K562 (cell line): ENCODE results near the gene SYNGR4. TPM values are rescaled to one million over a fixed set of nuclear protein-coding genes. Genes with fewer than 3 reads are reported as not detected.

ENCODE experiments used
- ADNP ChIP-seq: fragments of 200-800 bp; sonication (Bioruptor generic); IDR thresholded peaks from 2 replicates; pipeline ENCODE4 v1.6.1; 2016; ENCODE audit warnings: missing genetic modification characterization, missing compliant biosample characterization
- CBX3 ChIP-seq, 2 experiments: IDR thresholded peaks; 1 replicate in 1 of 2; 2 replicates in 1 of 2; pipeline ENCODE4 v1.6.1; 2012; ENCODE audit warnings: inconsistent platforms in 2 of 2, low read length in 2 of 2, borderline replicate concordance in 1 of 2, control low read depth in 1 of 2
- CHD1 ChIP-seq: fragments of 200-600 bp; sonication (generic); IDR thresholded peaks from one replicate; pipeline ENCODE4 v1.6.1; 2012; ENCODE audit warnings: mild to moderate bottlenecking, moderate library complexity, low read length, inconsistent platforms
- CTCFL ChIP-seq: IDR thresholded peaks from 2 replicates; pipeline ENCODE4 v1.6.1; 2011; ENCODE audit warnings: borderline replicate concordance, low read depth, mild to moderate bottlenecking, moderate library complexity, low read length; ENCODE audit not compliant: insufficient read depth, poor library complexity, severe bottlenecking
- ETS2 ChIP-seq: IDR thresholded peaks from 2 replicates; pipeline ENCODE4 v1.6.1; 2016; ENCODE audit warnings: borderline replicate concordance, missing genetic modification characterization, mild to moderate bottlenecking, moderate library complexity, missing compliant biosample characterization; ENCODE audit not compliant: poor library complexity, severe bottlenecking
- FOXP1 ChIP-seq: sonication (generic); formaldehyde crosslinking; IDR thresholded peaks from 2 replicates; pipeline ENCODE4 v1.8.0; 2022; ENCODE audit warnings: mild to moderate bottlenecking, missing genetic modification reagents
- HDAC3 ChIP-seq: fragments of 450-650 bp; IDR thresholded peaks from 2 replicates; pipeline ENCODE4 v1.6.1; 2018; ENCODE audit warnings: borderline replicate concordance, mild to moderate bottlenecking, moderate library complexity; ENCODE audit not compliant: partially characterized antibody
- KLF16 ChIP-seq: IDR thresholded peaks from 2 replicates; pipeline ENCODE4 v1.6.1; 2016; ENCODE audit warnings: antibody characterized with exemption
- MNT ChIP-seq, 2 experiments: fragments of 450-650 bp; conservative IDR thresholded peaks; 2 replicates each; pipeline ENCODE4 v1.6.1; 2017; ENCODE audit warnings: mild to moderate bottlenecking in 2 of 2, moderate library complexity in 2 of 2
- MTF1 ChIP-seq: fragments of 250-450 bp; sonication (Bioruptor Pico); IDR thresholded peaks from 2 replicates; pipeline ENCODE4 v1.9.0; 2021; ENCODE audit warnings: moderate library complexity, mild to moderate bottlenecking, inconsistent platforms, borderline replicate concordance
- NBN ChIP-seq: fragments of 450-650 bp; IDR thresholded peaks from 2 replicates; pipeline ENCODE4 v1.6.1; 2016; ENCODE audit warnings: low read depth, mild to moderate bottlenecking
- PHF20 ChIP-seq: fragments of 450-650 bp; IDR thresholded peaks from 2 replicates; pipeline ENCODE4 v1.6.1; 2018; ENCODE audit not compliant: partially characterized antibody
- PHTF2 ChIP-seq: fragments of 250-450 bp; sonication (Bioruptor Pico); IDR thresholded peaks from 2 replicates; pipeline ENCODE4 v1.5.0; 2021; ENCODE audit warnings: mild to moderate bottlenecking
- SIX5 ChIP-seq, 2 experiments: IDR thresholded peaks; 2 replicates each; pipeline ENCODE4 v1.6.1; 2011; ENCODE audit warnings: low read length in 2 of 2, borderline replicate concordance in 1 of 2, low read depth in 1 of 2, mild to moderate bottlenecking in 1 of 2, moderate library complexity in 1 of 2; ENCODE audit not compliant: insufficient read depth in 1 of 2
- SMAD1 ChIP-seq: fragments of 150-350 bp; IDR thresholded peaks from 2 replicates; pipeline ENCODE4 v1.6.1; 2014; ENCODE audit warnings: low read length, low read depth; ENCODE audit not compliant: partially characterized antibody
- SP1 ChIP-seq: sonication (generic); formaldehyde crosslinking; IDR thresholded peaks from 2 replicates; pipeline ENCODE4 v1.8.1; 2022; ENCODE audit warnings: mild to moderate bottlenecking, missing genetic modification reagents
- TAF15 ChIP-seq: fragments of 200-400 bp; formaldehyde crosslinking; IDR thresholded peaks from 2 replicates; pipeline ENCODE4 v1.6.1; 2017; ENCODE audit warnings: mild to moderate bottlenecking, low read depth, low read length, moderate library complexity
- TCF7 ChIP-seq: sonication (generic); IDR thresholded peaks from 2 replicates; pipeline ENCODE4 v1.6.1; 2016; ENCODE audit warnings: antibody characterized with exemption, borderline replicate concordance
- TCFL5 ChIP-seq: fragments of 250-450 bp; sonication (Bioruptor Pico); conservative IDR thresholded peaks from 2 replicates; pipeline ENCODE4 v1.6.1; 2021; ENCODE audit warnings: mild to moderate bottlenecking, moderate library complexity, matching md5 sums
- TEAD1 ChIP-seq, 2 experiments: fragments of 450-650 bp in 1 of 2; sonication (generic) in 1 of 2; formaldehyde crosslinking; IDR thresholded peaks; 2 replicates each; pipeline versions ENCODE4 v1.4.0 to v1.8.0; 2020 to 2022; ENCODE audit warnings: mild to moderate bottlenecking in 2 of 2, missing genetic modification reagents in 1 of 2
- TGIF2 ChIP-seq: sonication (generic); formaldehyde crosslinking; IDR thresholded peaks from 2 replicates; pipeline ENCODE4 v1.8.1; 2022; ENCODE audit warnings: mild to moderate bottlenecking, missing genetic modification reagents, moderate library complexity
- ZC3H4 ChIP-seq: sonication (generic); formaldehyde crosslinking; IDR thresholded peaks from 2 replicates; pipeline ENCODE4 v1.9.0; 2021; ENCODE audit warnings: missing genetic modification reagents, borderline replicate concordance
- ZKSCAN3 ChIP-seq: fragments of 250-450 bp; sonication (Bioruptor Pico); IDR thresholded peaks from 2 replicates; pipeline ENCODE4 v1.4.0; 2020
- ZNF23 ChIP-seq: fragments of 250-450 bp; sonication (Bioruptor Pico); IDR thresholded peaks from 2 replicates; pipeline ENCODE4 v1.4.0; 2020; ENCODE audit warnings: mild to moderate bottlenecking
- ZNF354B ChIP-seq: fragments of 250-450 bp; sonication (Bioruptor Pico); IDR thresholded peaks from 2 replicates; pipeline ENCODE4 v1.4.0; 2020
- ZNF583 ChIP-seq: fragments of 250-450 bp; sonication (Bioruptor Pico); IDR thresholded peaks from 2 replicates; pipeline ENCODE4 v1.4.0; 2020
- polyA plus RNA-seq, 8 experiments: library from polyadenylated mRNA; depleted of rRNA in 4 of 8; stranded (reverse) in 5 of 8; unstranded in 3 of 8; fragments of >200 nt; fragmentation: Nextera tagmentation in 2 of 8; fragmentation: Illumina TruSeq in 1 of 8; extraction: Ambion mirVana in 2 of 8; extraction: Trizol in 1 of 8; gene quantifications; 2 replicates each; pipeline versions ENCODE4 v1.2.1 to v1.2.3, GENCODE V29; 2011 to 2014; ENCODE audit warnings: inconsistent platforms in 1 of 8, missing spikeins in 1 of 8
- total RNA-seq, 7 experiments: library from RNA; depleted of rRNA in 6 of 7; stranded (reverse); fragments of >200 nt in 6 of 7; fragmentation: Illumina TruSeq in 2 of 7; extraction: Trizol in 2 of 7; gene quantifications; 2 replicates each; pipeline versions ENCODE4 v1.2.1 to v1.2.3, GENCODE V29; 2011 to 2021; ENCODE audit warnings: low replicate concordance in 1 of 7

The SYNGR4 gene
- total and polyA plus RNA-seq, 9 of the 15 experiments (the other 6 are each of a cell fraction or from before 2014, with no cell fraction given), result 0.07 to 0.14 TPM; not detected in 7

- TF ChIP-seq ZNF23 (no peak), FOXP1 (peak; percentile 19; the same call in 1 of the 2 replicates), MTF1 (CRISPR knock-in tag) (no peak), TAF15 (no peak), ZKSCAN3 (CRISPR knock-in tag) (no peak), ZC3H4 (no peak), TCFL5 (CRISPR knock-in tag) (no peak), TEAD1 (CRISPR knock-in tag; IDR thresholded peaks at IDR 0.05) (no peak), CBX3 (IDR thresholded peaks at IDR 0.05; ENCODE audit: borderline replicate concordance in 1 of 2, low read length in 2 of 2) (no peak), SIX5 (IDR thresholded peaks at IDR 0.05; ENCODE audit: borderline replicate concordance in 1 of 2, insufficient read depth in 1 of 2, low read depth in 1 of 2, low read length in 2 of 2) (no peak), ETS2 (tag) (no peak), HDAC3 (no peak), ADNP (tag) (no peak), CTCFL (no peak), TCF7 (no peak), NBN (peak; percentile 67; the same call in 1 of the 2 replicates), KLF16 (no peak), PHF20 (no peak), ZNF583 (peak; percentile 69), CHD1 (no peak), TGIF2 (CRISPR knock-in tag) (no peak), MNT (conservative IDR thresholded peaks at IDR 0.05) (peak in 1 of 2 experiments; percentile 53; a peak in 2 of 4 replicates), PHTF2 (CRISPR knock-in tag) (no peak), SMAD1 (peak; percentile 75), ZNF354B (no peak), SP1 (CRISPR knock-in tag) (peak; percentile 33)
Observed at GRCh38 chr19:48398375-48399235, 34.4 kb downstream of the SYNGR4 start (continued).
